Measurements from ENCODE around the gene IGFBP4.

The IGFBP4 gene

DNA sequence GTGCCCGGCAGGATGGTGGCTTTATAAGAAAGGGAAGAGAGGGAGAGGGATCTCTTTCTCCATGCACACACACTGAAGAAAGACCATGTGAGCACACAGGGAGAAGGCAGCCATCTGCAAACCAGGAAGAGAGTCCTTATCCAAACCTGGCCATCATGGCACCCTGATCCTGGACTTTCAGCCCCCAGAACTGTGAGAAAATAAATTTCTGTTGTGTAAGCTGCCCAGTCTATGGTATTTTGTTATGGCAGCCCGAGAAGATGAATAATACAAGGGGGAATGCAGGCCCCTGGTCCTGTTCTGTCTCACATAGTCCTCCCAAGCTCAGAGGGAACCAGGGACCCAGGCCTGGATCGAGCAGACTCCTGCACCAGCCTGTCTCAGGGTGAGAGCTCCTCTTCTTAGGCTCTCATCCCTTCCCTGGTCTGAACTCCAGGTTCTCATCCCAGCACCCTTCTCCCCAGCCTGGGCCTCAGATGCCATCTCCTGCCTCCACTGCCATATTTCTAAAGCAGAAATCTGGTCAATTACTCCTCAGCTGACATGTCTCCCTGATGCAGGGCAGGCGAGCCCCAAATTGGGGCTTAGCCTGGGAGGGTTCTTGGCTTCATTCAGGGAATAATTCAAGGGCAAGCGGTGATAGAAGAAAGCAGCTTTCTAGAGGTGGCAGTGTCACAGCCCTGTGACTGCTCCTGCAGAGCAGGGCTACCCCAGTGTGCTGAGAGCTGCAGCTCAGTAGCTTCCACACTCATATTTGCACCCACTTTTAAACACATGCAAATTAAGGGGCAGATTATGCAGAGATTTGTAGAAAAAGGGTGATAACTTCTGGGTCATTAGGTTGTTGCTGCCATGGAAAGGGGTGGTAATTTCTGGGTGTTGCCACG, 28.8 kb downstream of the IGFBP4 start:
- no peak for DNase-seq (ENCODE audit: low spot score)

DNA sequence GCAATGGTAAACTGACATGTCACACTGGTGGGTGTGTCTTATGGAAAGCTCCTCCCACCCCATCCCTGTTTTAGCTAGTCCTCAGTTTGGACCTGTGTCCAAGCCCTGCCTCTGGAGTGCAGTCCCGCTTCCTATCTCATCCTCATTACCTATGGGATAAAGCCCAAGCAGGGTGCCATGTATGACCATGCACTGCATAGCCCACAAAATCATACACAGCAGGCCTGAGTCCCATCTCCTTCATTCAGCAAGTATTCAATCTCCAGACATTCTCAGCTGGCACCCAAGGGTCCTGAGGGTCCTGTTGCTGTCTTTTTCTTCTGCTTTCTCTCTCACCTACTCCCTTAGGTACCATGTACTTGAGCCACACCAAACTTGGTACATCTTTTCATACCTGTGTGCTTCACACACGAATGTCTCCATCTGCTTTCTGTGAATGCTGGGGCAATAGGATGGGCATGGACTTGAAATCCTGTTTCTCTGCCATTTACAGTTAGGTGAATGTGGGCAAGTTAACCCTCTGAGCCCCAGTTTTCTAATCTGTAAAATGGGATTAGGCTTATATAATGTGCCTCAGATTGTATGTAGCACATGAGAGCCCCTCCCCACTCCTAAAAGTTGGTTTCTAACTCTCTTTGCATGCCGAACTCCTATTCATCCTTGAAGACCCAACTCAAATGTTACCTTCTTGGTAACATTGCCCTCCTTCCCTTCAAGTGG, 29.6 kb downstream of the IGFBP4 start:
- no peak for DNase-seq (ENCODE audit: low spot score)

DNA sequence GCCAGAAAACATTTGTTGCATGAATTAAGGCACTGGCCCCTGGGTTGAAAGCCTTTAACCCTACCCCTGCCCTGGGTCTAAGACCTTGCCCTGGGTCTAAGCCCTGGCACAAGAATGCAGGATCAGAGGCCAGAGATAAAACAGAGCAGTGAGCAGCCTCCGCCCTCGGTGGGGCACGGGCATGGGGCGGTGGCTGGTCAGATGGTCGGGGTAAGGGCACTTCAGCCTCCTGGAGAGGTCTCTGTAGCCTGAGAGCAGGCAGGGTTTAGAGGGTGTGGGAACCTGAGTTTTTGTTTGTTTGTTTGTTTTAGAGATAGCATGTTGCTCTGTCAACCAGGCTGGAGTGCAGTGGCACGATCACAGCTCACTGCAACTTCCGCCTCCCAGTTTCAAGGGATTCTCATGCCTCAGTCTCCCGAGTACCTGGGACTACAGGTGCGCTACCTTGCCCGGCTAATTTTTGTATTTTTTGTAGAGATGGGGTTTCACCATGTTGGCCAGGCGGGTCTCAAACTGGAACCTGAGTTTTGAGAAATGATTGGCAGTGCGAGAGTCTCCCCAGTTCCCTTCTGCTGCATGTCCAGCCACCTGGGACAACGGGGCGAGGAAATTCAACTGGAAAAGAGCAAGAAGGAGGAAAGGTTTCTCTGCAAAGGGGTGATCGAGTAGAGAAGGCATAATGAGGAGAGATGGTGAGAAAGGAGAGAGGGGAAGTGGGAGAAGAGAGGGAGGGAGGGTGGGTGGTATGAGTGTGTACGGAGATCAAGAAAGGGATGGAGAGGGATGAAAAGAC, 30.5 kb downstream of the IGFBP4 start:
- DNase-seq (ENCODE audit: low spot score) = no peak

DNA sequence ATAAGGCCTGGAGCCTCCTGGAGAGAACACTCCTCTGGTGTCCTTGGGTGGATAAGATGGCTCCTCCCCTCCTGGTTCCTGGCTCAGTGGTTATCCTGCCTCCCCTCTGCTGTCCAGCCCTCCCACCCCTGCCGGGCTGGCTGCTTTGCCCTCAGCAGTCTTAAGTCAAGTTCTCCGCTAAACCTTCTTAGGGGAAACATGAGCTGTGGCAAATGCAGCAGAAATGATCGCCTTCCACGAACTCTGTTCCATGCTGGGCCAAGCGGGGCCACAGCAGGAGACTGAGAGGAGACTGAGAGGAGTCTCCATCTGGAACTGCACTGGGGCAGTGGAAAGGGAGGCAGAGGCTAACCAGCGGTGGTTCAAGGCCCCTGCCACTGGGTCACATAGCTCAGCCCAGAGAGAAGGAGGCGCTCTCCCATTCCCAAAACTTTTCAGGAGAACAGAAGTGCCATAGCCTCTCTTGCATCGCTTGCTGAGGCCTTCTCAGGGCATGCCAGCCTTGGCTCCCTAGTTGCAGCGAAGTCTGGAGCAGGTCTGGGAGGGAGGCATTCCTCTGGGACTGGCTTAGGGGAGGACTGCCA, 31.3 kb downstream of the IGFBP4 start:
- no peak for DNase-seq (ENCODE audit: low spot score)

- no peak for DNase-seq (ENCODE audit: low spot score)
Observed at GRCh38 chr17:40475234-40475908, 32.1 kb downstream of the IGFBP4 start.

GRCh38 chr17:40477796-40478195, 34.5 kb downstream of the IGFBP4 start:
- no peak for DNase-seq (ENCODE audit: low spot score)

GRCh38 chr17:40478486-40478885, 35.2 kb downstream of the IGFBP4 start:
- no peak for DNase-seq (ENCODE audit: low spot score)

GRCh38 chr17:40479754-40480480, 36.7 kb downstream of the IGFBP4 start:
- DNase-seq (ENCODE audit: low spot score) = no peak

GRCh38 chr17:40480501-40481003, 37.3 kb downstream of the IGFBP4 start:
- DNase-seq (ENCODE audit: low spot score) = peak; percentile 75

DNA sequence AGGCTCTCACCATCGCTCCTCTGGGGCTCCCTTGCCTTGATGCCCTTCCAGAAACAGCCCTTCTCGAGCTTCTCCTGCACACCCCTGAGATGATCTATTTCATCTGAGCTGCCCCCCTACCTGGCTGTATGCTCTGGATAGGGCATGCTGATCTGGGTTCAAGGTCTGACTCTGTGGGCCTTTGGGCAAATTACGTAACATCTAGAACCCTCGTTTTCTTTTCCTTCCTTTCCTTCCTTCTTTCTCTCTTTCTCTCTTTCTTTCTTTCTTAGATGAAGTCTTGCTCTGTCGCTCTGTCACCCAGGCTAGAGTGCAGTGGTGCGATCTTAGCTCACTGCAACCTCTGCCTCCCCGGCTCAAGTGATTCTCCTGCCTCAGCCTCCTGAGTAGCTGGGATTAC, 37.9 kb downstream of the IGFBP4 start:
- DNase-seq (ENCODE audit: low spot score) = no peak

- no peak for DNase-seq (ENCODE audit: low spot score)
Observed at GRCh38 chr17:40482722-40483121, 39.5 kb downstream of the IGFBP4 start.

- no peak for DNase-seq (ENCODE audit: low spot score)
Observed at GRCh38 chr17:40483679-40484078, 40.4 kb downstream of the IGFBP4 start.

DNA sequence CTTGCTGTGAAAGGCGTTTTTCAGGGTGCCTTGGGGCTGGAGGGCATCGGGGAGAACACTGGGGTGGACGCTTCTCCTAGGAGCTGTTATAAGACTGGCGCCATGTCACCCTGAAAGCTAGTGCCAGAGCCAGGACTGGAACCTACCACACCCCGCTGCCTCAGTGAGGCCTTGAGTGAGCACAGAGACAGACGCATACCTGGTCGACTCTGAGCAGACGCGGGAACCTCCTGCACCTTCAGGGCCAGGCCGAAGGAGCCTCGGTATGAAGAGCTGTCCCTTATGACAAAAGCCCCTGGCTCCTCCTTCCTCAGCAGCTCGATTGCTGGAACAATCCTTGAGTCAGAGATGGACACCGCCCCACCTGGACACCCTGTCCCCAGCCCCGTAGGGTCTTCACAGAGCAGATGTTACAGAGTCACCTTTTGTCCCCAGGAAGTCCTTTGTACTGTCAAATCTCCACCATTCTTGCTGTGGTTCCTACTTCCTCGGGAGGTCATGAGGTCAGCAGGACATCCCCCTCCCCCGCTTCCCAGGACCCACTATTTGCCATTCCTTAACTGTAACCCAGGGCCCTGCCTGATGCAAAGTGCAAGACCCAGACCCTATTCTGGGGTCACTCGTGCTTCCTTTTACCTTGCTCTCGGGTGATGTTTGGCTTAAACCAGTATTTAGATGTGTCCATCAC, 41.2 kb downstream of the IGFBP4 start:
- DNase-seq (ENCODE audit: low spot score) = no peak

DNA sequence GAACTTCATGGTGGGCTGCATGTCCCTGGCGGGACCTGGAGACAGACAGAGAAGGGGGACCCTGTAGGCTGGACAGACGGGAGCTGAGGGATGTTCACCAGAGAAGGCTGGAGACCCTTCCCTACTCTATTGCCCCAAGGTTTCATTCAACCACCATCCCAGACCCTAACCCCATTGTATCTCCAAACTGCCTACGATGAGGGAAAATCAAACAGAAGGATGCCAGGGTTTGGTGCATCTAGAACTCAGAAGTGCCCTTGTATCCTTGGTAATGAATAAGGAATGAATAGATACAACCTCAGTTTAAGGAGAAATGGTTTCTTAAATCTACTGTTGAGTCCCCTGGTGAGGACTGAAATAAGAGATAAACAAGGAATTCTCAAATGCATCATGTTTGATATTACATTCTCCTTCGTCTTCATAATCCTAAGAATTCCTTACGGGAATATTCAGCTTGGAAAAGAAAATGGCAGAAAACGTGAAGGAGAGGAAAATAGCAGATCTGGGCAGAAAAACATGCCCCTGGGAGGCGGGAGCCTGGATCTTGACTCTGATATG, 41.8 kb downstream of the IGFBP4 start:
- no peak for DNase-seq (ENCODE audit: low spot score)

DNA sequence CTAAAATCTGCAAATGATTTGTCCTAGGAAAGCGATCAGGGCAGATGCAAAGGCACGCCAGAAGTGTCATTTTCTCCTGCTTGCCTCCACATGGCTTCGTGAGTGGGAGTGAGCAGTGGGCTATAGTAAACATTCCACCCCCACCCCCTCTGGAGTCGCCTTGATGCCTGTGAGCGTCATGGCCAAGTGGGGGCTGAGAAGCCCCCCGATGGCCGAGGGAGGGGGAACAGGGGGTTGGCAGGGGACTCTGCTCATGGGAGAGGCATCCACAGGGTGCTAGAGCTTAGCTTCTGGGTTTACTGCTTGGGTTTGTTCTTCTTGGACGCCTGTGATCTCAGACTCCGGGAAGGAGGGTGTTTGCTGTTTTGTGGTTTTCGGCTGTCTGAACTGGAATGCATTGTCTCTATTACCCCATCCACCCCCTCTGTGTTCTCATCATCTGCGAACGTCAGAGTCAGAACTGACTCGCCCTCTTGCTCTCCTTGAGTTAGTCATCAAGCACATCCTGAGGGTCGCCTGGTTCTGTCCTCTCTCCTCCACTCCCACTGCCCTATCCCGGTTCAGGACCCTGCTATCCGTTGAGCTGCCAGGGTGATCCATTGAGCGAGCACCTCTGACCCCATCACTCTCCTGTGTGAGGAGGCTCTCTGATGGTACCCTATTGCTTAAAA, 42.7 kb downstream of the IGFBP4 start:
- DNase-seq (ENCODE audit: low spot score) = peak; percentile 96

GRCh38 chr17:40486522-40487370, 43.5 kb downstream of the IGFBP4 start:
- DNase-seq (ENCODE audit: low spot score) = peak; percentile 41

DNA sequence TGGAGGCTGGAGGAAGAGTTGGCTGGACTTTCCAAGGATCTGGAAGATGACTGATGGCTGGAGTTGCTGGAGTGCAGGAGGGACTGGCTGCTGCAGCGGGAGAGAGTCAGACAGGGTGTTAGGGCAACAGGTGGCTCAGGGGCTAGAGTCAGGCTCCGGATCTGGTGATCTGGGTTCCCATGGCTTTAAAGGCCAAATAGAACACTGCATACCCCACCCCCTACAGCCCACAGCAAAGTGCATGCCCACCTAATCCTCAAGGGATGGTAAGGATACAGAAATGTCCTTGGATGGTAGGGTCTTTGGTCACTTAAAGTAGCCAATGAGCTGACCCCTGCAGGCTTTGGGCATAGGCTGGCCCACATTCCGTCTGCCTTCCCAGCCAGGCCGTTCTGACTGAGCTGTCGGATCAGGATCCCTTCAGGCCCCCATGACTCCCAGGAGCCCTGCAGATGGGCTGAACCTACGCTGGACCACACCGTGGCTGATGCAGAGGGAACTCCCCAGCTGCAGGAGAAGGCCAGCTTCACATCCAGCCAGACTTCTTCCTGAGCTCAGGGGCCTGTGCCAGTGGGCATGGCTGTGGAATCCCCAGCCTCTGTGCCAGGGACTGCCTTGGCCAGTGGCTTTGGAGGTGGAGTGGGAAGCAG, 44.2 kb downstream of the IGFBP4 start:
- no peak for DNase-seq (ENCODE audit: low spot score)

Data from AG08395 (cell line).